HG03378 (cell line): Measurements from ENCODE around the gene BCAS2.

ENCODE experiments used
- ATAC-seq: cut with Tn5 transposase; IDR thresholded peaks from one replicate; pipeline ENCODE4 v1.9.1; 2021; ENCODE audit warnings: mild to moderate bottlenecking, moderate library complexity; ENCODE audit not compliant: unreplicated experiment

Gene BCAS2

DNA sequence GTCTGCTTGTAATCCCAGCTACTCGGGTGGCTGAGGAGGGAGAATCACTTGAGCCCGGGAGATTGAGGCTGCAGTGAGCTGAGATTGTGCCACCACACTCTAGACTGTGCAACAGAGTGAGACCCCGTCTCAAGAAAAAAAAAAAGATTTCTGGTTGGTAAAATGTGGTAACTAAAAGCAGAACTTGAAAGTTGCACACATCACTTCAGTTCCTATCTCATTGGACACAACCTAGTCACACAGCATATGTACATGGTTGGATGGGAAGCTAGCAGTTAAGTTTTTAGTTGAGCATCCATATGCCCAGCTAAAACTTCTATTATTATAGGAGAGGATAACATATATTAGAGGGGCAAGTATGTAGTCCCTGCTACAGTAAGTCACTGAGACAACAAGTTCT lies 22.1 kb downstream of the BCAS2 start:
- ATAC-seq = no peak

DNA sequence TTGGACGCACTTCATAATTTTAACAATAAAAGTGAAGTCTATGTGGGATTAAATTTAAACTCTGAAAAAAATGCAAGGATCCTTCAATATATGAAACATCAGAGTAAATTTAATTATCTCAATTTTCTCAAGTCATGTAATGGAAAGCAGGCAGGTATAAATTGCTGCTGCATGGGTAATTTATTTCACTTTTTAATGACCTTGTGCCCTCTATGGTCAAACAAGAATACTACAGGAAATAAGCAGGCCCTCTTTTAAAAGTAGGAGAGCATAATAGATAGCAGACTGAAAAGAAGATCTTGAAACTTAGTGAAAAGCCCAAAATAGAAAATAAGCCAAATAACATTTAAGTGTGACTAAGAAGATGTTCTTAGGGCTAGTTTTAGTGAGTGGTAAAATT lies 22.9 kb downstream of the BCAS2 start:
- no peak for ATAC-seq

DNA sequence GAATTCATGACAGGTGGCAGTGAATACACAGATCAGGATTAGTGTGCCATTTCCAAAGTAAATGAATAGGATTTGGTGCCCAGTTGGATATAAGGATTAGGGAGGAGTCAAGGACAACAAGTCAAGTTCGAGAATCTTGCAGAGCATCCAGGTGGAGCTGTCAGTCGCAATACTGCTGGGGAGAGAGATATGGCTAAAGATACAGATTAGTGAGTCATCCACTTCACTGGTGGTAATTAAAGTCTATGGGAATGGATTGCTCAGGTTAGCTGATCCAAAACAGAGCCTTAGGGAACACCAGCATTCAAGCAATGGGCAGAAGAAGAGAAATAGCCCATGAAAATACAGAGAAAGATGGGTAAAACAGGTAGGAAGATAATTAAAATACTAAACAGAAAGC lies 26.8 kb downstream of the BCAS2 start:
- no peak for ATAC-seq

DNA sequence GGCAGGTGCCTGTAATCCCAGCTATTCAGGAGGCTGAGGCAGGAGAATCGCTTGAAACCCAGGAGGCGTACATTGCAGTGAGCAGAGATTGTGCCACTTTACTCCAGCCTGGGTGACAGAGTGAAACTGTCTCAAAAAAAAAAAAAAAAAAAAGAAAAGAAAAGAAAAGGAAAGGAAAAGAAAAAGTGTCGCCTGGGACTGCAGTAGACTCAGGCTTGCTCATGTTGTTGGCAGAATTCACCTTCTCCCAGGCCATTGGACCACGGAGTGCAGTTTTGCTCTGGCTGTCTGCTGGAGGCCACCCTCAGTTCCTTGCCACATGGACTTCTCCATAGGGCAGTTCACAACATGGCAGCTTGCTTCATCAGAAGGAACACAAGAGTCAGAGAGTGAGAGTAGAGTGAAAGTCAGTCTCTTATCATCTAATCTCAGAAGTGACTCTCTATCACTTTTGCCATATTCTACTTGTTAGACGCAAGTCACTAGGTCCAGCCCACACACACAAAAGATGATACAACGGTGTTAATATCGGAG lies 29.2 kb downstream of the BCAS2 start:
- no peak for ATAC-seq

DNA sequence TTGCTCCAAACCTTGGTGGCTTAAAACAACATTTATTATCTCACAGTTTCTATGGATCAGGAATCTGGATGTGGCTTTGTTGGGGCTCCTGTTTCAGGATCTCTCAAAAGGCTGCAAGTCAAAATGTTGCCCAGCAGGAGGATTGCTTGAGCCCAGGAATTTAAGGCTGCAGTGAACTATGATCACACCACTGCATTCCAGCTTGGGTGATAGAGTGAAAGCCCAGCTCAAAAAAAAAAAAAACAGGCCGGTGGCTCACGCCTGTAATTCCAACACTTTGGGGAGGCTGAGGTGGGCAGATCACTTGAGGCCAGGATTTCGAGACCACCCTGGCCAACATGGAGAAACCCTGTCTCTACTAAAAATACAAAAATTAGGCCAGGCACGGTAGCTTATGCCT lies 30.0 kb downstream of the BCAS2 start:
- ATAC-seq = no peak

DNA sequence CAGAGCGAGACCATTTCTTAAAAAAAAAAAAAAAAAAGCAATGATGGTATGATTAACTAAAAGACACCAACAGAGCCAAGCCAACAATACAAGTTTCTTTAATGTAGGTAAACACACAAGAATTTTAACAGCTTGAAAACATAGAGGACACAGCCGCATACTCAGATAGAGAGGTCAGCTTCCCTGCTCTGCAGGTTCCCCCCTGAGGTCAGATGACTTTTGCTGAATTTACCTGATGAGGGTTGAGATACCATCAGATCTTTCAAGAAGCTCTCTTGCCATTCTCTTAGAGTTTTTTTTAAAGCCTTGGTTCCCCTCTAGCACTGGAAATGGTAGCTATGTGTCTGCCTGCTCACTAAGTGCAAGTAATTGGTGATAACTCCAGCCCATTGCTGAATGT lies 31.1 kb downstream of the BCAS2 start:
- no peak for ATAC-seq

DNA sequence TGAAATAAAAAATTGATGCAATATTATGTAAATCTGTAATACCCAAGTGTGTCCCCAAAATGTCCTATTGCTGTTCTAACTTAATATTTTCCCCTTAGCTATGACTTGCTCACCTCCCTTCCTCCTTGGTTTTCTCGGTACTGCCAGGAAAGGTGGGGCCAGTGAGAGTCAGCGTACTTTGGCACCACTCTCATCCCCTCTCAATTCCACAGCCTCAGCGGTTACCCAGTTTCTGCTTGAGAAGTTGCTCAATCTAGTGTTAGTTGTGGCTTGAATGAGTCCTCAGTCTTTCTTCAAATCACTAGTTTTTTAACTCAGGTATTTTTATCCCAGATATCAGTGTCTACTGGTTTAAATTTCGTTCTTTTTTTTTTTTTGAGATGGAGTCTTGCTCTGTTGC lies 32.3 kb downstream of the BCAS2 start:
- ATAC-seq = no peak

DNA sequence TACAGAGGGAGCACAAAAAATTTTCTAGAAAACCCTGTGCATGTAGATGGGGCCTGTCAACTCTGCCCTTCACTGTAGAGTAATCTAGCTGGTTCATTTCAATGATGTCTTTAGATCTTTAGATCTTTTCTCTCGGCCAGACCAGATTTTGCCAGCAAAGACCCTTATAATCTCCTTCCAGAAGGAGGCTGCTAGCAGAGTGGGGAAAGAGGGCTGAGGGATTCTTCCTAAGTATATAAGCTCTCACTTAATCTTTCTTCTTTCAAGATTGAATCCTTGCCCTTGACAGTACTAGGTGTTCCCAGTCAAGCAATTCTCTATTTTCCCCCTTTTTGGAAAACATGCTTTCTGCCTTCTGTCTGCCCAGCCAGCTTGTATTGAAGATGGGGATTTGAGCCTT lies 34.3 kb downstream of the BCAS2 start:
- no peak for ATAC-seq

DNA sequence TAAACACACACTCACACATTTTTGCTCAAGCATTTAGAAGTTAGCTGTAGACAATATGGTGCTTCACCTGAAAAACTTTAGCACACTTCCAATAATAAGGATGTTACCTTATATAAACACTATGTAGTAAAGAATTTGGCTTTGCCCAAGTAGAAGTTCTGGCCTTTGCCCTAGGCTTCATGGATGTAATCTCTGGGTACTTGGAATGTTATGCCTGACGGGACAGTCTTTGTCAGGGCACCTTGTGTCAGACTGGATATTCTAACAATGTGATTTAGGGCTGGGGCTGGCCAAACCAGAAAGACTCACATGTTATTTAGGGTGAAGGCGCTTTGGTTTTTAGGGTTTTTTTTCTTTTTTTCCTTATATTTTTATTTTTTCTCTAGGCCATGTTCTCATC lies 35.6 kb downstream of the BCAS2 start:
- no peak for ATAC-seq

DNA sequence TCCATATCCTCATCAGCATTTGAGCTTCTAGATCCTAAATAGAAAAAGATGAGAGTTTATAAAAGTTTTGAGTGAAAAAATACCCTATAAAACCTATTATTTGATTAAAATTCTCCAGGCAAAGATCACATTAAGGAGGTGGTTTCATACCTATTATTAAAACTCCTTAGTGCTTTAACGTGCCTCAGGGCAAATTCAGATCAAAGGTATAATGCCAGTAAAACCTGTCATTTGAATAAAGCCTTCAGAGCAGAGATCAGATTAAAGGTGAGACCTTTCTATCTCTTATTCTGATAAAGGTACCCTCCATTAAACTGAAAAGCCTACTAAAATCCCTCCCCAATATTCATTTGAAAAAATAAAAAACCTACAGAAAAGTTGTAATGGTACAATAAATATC lies 36.1 kb downstream of the BCAS2 start:
- ATAC-seq = no peak

DNA sequence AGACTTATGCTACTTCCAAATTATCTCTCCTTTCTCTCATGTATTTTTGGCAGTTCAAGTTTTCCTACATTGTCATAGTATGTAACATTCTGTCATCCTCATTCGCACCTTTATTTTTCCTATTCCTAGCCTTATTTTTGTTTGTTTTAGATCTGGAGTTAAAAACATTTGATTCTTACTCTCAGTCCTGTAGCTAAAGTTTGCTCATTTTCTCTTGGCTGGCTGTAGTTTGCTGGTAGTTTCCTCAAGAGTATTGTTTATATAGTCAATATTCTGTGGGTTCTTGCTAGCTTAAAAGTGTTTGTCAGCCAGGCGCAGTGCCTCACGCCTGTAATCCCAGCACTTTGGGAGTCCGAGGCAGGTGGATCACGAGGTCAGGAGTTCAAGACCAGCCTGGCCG lies 40.6 kb downstream of the BCAS2 start:
- ATAC-seq = no peak

DNA sequence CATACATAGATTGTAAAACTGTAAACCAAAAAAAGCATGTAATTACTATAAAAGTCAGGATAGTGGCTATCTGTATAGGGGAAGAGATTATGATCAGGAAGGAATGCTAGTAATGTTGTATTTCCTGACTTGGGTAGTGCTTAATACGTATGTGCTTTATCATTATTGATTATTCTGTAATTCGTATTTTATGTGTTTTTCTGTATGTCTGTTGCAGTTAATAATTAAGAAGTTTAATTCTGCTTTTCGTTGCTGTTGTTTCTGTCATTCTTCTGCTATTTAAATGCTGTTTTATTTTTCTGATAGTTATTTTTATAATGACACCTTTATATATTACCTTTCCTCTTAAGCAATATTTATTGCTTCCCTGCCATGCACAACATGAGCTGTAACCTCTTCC lies 41.1 kb downstream of the BCAS2 start:
- ATAC-seq = no peak

DNA sequence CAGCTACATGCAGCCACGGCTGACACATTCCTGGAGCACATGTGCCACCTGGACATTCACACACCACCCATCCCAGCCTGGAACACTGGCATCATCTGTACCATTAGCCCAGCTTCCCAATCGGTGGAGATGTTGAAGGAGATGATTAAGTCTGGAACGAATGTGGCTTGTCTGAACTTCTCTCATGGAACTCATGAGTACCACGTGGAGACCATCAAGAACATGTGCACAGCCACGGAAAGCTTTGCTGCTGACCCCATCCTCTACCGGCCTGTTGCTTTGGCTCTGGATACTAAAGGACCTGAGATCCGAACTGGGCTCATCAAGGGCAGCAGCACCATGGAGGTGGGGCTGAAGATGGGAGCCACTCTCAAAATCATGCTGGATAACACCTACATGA lies 45.4 kb downstream of the BCAS2 start:
- ATAC-seq = no peak

DNA sequence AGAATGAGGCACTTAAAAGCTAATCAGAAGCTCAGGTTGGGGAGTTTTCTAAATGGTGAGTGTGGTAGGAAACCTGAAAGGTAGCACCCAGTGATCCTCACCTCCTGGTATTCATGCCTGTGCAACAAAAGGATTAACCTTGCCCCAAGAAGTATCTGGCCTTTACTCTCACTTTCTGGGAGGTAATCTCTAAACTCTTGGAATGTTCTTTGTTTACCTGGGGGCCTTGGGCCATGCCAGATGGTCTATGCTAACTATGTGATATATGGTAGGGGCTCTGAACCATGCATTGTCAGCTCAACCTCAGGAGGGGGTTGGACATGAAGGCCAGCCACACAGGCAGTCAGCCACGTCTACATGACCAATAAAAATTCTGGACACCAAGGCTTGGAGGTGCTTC lies 46.0 kb downstream of the BCAS2 start:
- no peak for ATAC-seq

DNA sequence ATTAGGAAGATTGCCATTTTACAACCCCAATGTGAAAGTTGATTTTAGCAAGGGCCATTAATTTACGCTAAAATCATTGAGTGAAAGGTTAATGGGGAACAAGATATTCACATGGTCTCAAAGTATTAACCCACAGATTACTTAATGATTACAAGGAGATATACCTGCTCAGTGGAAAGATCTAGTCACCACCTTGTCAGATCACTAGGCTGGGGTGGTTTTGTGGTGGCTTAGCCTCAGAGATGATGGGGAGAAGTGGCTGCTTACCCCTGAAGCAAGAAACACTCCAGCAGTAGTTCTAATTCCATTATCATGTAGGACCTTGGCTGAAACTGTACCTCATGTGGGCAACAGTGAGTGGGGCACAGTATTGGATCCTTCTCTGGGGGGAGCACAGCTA lies 50.3 kb downstream of the BCAS2 start:
- no peak for ATAC-seq

DNA sequence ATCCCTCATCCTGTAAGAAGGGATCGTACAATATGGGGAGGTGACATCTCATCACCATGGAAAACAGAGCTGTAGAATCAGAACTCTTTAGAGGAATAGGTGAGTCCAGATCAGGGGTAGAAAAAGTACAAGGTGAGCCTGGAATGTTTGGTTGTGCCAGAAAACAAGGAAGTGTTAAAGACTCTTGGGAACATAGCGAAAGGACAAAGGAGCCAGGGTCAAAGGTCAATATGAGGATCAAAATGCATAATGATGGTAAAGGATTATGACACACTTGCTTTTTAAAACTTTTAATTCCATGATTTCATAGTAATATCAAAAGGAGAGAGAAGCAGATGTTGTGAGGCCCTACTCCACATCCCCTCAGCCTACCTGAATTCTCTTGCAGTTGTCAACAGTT lies 51.2 kb downstream of the BCAS2 start:
- no peak for ATAC-seq

DNA sequence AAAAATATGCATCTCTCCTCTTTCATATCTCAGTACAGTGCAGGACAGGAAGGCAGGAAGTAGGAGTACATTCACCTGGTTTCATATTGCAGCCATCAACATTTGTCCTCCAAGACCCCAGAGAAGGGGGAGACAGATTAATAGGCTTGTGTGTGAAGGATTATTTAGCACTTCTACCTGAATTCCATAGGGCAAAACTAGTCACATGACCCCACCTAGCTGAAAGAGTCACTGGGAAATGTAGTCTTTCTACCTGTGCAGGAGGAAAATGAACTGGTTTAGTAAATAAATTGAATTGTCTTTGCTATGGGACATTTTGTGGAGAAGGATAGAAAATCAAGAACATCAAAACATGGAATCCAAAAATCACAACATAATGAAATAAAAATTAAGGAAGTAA lies 56.5 kb downstream of the BCAS2 start:
- no peak for ATAC-seq

DNA sequence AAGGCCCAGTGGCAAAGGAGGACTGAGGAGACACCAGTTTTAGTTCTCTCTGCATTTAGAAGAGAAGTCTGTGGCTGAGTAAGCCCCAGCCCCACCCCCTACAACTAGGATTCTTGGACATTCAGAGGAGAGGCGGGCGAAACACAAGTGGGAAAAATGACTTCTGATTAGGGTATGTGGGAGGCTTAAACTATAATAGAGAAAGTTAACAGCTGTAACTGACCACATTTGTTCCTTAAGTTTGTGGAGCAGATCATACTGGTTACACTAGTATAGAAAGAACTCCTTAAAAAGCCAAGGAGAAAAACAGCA lies 59.2 kb downstream of the BCAS2 start:
- no peak for ATAC-seq

DNA sequence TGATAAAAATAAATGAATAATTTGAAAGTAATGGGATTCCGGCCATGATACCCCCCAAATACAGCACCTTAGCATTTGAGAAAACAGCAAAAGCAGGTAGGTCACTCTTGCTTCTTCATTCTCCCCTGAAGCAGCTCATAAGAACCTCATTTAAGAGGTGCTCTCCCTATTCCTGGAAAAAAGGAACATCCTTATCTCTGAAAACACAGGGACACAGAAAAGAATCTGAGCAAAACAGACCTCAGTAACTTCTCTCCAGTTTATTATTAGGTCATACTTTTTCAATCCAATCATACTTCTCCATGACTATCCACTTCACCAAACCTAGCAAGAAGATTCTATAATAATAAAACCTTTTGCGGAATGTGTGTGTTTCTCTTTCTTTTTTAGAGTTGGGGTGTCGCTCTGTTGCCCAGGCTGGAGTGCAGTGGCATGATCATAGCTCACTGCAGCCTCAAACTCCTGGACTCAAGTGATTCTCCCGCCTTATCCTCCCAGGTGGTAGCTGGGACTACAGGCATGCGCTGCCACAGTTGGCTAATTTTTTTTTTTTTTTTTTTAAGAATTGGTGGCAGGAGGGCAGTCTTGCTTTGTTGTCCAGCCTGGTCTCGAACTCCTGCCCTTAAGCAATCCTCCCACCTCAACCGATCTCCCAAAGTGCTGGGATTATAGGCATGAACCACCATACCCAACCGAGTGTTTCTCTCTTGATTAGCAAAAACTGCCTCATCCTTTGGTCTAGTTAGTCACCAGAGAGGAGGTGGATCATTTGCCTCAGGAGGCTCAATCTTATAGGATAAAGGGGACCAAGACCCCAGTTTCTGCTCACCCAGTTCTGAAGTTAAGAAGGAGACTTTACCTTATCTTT lies 59.8 kb downstream of the BCAS2 start:
- no peak for ATAC-seq
